A549 treated with GW870086 at 1 μM for 4 hours (cell line): ENCODE results near the gene ABCA1. TPM values are rescaled to one million over a fixed set of nuclear protein-coding genes. Genes with fewer than 3 reads are reported as not detected.

Experiments used
- total RNA-seq: library from RNA; stranded (reverse); fragments of 200-300 nt; extraction: Qiagen RNA extraction; gene quantifications from 5 replicates; pipeline ENCODE4 v1.2.3, GENCODE V29; 2022; ENCODE audit warnings: low read depth

Gene ABCA1, protein sequence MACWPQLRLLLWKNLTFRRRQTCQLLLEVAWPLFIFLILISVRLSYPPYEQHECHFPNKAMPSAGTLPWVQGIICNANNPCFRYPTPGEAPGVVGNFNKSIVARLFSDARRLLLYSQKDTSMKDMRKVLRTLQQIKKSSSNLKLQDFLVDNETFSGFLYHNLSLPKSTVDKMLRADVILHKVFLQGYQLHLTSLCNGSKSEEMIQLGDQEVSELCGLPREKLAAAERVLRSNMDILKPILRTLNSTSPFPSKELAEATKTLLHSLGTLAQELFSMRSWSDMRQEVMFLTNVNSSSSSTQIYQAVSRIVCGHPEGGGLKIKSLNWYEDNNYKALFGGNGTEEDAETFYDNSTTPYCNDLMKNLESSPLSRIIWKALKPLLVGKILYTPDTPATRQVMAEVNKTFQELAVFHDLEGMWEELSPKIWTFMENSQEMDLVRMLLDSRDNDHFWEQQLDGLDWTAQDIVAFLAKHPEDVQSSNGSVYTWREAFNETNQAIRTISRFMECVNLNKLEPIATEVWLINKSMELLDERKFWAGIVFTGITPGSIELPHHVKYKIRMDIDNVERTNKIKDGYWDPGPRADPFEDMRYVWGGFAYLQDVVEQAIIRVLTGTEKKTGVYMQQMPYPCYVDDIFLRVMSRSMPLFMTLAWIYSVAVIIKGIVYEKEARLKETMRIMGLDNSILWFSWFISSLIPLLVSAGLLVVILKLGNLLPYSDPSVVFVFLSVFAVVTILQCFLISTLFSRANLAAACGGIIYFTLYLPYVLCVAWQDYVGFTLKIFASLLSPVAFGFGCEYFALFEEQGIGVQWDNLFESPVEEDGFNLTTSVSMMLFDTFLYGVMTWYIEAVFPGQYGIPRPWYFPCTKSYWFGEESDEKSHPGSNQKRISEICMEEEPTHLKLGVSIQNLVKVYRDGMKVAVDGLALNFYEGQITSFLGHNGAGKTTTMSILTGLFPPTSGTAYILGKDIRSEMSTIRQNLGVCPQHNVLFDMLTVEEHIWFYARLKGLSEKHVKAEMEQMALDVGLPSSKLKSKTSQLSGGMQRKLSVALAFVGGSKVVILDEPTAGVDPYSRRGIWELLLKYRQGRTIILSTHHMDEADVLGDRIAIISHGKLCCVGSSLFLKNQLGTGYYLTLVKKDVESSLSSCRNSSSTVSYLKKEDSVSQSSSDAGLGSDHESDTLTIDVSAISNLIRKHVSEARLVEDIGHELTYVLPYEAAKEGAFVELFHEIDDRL (N-terminal part only)
- 2.6 to 4.4 TPM (median 4.0 TPM) in 5 replicates for total RNA-seq

DNA sequence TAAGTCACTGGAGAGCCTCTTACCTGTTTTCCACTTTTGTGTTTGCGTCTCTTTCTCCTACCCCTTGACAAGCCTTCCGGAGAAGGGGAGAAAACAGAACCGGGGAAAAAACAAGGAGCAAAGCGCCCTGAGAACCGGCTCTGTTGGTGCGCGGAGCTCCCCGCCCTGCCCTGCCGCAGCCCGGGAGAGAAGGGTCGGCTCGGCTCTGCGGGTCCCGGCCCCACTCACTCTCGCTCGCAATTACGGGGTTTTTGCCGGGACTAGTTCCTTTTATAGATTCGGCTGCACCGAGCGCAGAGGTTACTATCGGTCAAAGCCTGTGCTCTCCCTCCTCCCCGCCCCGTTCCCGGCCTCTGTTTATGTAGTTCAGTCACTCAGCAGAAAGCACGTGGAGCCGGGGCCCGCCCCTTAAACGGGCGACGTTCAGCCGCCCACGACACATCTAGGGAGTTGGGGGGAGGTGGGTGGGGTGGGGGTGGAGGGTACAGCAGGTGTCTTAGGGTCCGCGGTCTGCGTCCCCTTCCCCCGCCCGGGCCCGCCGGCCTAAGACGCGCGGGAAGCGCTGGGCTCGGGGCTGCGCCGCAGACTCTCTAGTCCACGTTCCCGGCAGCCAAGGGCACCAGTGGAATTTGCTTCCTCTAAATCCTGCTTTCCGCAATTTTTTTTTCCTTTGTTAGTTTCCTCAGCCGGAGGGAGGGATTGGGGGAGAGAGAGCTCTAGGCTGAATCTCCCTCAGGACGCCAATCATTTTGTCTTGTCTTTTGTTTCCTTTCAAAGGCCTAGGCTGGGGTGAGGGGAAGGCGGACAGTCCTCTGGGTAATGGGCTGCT lies at the start of gene ABCA1:
ABCA1 (minus strand) TSS at position 244 of the 829 bp plus-strand sequence. CDS start 24,476 bp downstream, outside the sequence.

DNA sequence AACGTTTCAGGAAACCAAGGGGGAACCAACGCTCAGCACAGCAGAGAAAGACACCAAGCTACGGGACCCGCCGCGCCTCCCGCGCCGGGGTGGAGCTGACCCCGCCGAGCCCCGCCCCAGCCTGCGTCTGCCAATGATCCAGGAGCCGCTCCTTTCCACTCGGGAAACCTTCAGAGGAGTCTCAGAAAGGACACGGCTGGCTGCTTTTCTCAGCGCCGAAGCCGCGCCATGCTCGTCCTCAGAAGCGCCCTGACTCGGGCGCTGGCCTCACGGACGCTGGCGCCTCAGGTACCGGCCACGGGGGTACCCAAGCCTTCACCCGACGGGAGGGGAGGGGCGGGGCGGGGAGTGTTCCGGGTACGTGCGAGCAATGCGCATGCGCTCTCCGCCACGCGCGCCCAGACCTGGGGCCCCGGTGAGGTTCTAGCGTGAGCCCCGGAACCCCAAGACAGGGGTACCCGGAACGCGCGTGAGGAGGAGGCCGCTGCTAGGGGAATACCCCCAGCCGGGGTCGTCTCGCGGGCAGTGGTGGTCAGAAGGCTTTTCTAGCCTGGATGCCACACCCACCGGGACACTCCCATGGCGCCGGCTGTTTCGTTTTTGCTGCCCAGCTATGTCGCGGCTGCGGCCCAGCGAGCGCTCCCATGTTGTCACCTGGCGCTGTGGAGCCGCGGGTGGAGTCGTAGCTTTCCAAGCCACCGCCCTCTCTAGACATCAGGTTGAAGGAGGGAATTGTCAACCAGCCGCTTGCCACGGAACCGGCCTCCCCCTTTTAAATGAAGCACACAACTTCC lies 180.2 kb downstream of the ABCA1 start, which contains the start of gene NIPSNAP3A:
NIPSNAP3A (plus strand) TSS at position 119 of the 794 bp plus-strand sequence; CDS start at position 229, 110 bp downstream.

Other genes starting within 250 kb of the ABCA1 start
- not detected in 5 replicates for gene OR13D1, start 233.6 kb downstream of the ABCA1 start, total RNA-seq
- gene NIPSNAP3A, start 180.5 kb downstream of the ABCA1 start, total RNA-seq, result 10.2 to 15.7 TPM (median 13.9 TPM) in 5 replicates
- gene NIPSNAP3B, start 164.0 kb downstream of the ABCA1 start, total RNA-seq, result 0.48 to 0.73 TPM (median 0.59 TPM) in 5 replicates